HFF-Myc (cell line): ENCODE measurements around the gene CDH1.

Experiments
- DNase-seq: peaks from one replicate; pipeline ENCODE4 v3.0.0-alpha.2; 2011; ENCODE audit warnings: low read depth; ENCODE audit errors: extremely low read depth
- H3K4me3 ChIP-seq: replicated peaks from 2 replicates; pipeline ENCODE4 v1.5.1; 2011; ENCODE audit warnings: low read depth, mild to moderate bottlenecking, control low read depth, low read length
- TF ChIP-seq, protein P1 (sequence below): IDR thresholded peaks from 2 replicates; pipeline ENCODE4 v1.5.1; 2012; ENCODE audit warnings: mild to moderate bottlenecking, low read depth, low read length, control low read depth; ENCODE audit errors: missing control alignments

The CDH1 gene

DNA sequence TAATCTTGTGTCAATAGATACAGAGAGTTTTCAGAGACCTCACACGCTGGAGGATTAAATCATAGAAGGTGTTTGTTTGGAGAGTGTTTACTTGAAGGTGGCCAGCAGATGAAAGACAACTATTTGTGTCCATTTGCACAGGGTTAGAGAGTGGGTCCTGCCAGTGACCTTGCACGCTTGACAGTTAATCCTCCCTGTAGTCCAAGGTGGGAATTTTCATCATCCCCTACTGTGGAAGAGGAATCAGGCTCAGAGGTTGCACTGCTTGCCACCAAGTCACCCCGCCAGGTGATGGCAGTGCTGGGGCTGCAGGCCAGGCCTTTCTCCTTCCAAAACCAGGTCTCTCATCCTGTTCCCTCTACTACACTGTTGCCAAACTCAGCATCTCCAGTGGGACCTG, 12.3 kb downstream of the CDH1 start:
- H3K4me3 ChIP-seq: no peak overlapping the region
- TF ChIP-seq, protein P1, sequence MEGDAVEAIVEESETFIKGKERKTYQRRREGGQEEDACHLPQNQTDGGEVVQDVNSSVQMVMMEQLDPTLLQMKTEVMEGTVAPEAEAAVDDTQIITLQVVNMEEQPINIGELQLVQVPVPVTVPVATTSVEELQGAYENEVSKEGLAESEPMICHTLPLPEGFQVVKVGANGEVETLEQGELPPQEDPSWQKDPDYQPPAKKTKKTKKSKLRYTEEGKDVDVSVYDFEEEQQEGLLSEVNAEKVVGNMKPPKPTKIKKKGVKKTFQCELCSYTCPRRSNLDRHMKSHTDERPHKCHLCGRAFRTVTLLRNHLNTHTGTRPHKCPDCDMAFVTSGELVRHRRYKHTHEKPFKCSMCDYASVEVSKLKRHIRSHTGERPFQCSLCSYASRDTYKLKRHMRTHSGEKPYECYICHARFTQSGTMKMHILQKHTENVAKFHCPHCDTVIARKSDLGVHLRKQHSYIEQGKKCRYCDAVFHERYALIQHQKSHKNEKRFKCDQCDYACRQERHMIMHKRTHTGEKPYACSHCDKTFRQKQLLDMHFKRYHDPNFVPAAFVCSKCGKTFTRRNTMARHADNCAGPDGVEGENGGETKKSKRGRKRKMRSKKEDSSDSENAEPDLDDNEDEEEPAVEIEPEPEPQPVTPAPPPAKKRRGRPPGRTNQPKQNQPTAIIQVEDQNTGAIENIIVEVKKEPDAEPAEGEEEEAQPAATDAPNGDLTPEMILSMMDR: no peak
- no peak for DNase-seq

DNA sequence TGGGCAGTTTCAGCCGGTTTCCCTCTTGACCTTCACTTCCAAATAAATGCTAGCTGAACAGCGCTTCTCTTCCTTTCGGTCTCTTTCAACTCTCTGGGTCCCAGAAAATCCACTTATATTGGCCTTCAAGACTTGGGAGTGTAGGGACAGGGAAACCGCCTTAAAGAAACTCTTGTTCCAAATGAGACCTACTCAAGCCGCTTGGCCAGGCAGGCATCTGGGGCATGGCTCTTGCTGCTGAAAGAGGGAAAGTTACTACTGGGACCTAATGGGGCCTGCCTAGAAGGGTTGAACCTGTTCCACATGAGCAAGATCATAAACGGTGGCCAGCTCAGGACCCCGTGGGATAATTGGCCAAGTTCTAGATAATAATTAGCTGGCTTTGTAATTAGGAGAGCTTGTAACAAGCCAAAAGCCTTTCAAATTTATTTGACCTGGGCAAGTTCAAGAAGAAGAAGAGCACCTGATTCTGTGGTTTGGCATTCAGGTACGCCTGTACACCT, 13.2 kb downstream of the CDH1 start:
- TF ChIP-seq, protein P1: no peak
- no peak overlapping the region for H3K4me3 ChIP-seq
- DNase-seq: no peak

DNA sequence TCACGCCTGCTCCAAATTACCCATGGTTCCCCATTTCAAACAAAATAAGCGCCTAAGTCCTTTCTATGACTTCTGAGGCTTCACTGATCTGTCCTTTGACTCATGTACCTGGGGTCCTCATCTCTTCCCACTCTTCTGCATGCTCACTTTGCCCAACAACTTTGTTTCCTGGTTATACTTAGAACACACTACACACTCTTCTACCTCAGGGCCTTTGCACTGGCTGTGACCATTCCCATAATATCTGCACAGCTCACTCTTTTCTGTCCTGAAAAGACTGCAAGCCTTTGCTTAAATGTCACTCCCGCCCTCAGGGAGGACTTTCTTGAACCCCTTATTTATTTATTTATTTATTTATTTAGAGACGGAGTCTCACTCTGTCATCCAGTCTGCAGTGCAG, 14.1 kb downstream of the CDH1 start:
- TF ChIP-seq, protein P1: no peak
- no peak for DNase-seq
- no peak overlapping the region for H3K4me3 ChIP-seq

DNA sequence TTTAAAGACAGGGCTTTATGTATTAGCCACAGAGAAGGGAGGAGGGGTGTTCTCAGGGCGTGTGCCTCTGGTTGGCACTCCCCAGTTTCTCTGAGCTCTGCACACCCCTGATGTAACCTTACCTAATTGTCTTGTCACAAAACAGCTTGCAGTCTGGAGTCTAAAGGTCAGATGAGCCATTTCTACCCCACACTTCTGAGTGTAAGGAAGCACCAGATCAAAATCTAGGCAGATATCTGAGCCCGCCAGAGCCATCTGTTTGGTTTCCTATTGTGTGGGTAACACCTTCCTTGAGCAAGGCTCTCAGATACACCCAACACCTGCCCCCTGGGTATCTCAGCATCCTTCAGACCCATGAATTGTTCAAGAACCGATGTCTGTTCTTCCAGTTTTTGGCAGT, 15.5 kb downstream of the CDH1 start:
- TF ChIP-seq, protein P1: no peak
- no peak for DNase-seq
- H3K4me3 ChIP-seq: no peak overlapping the region

DNA sequence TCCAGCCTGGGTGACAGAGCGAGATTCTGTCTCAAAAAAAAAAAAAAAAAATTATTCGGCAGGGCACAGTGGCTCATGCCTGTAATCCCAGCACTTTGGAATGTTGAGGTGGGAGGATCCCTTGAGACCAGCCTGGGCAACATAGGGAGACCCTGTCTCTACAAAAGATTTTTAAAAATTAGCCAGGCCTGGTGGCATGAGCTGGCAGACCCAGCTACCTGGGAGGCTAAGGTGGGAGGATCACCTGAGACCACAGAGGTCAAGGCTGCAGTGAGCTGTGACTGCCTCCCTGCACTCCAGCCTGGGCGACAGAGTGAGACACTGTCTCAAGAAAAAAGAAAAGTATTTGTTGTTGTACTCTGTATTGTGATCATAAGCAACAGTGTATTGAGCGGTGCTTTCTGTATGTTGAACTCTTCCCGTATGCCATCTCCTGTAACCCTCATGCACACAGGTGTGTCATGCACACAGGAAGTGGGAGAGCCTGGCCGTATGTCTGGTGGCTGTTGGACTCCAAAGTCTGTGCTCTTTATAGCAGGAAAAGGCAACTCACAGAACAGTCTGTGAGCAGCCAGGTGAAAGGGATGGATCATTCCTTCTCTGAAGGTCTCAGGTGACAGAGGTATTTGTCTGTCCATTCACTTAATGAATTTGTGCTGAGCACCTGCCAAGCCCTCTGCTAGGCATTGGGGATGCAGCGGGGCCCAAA, 17.1 kb downstream of the CDH1 start:
- TF ChIP-seq, protein P1: no peak
- H3K4me3 ChIP-seq: no peak overlapping the region
- DNase-seq: no peak

DNA sequence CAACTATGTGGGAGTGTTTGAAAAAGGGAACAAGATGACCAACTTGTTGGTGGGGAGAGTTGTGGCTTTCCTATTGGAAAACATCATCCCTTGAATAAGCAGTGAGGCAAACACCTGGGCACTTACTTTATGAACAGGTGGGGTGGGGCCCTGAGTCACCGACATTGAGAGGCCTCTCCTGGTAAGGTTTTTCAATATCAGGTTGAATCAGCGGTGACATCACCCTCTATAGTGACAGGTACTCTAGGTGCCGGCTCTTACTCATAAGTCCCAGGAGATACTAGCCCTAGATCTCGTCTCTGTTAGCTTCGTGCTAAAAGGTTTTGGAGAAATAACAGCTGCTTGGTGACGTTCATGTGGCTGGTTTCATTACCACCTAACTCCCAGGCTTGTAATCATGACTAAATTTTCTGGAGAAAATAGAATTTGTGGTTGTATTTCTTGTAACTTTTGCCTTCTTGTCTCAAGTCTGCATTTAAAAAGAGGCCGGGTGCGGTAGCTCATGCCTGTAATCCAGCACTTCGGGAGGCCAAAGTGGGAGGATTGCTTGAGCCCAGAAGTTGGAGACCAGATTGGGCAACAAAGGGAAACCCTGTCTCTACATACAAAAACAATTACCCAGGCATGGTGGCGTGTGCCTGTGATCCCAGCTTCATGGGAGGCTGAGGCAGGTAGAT, 19.3 kb downstream of the CDH1 start:
- DNase-seq: no peak
- H3K4me3 ChIP-seq: no peak overlapping the region
- TF ChIP-seq, protein P1: no peak
